Effector CD4-positive, alpha-beta T cell (primary cell): ENCODE measurements around the gene TEPSIN.

Experiments used
- DNase-seq: peaks from one replicate; pipeline ENCODE4 v3.0.0-alpha.2; 2020

TEPSIN gene

GRCh38 chr17:81267390-81268067, 28.7 kb upstream of the TEPSIN start:
- DNase-seq: no peak

DNA sequence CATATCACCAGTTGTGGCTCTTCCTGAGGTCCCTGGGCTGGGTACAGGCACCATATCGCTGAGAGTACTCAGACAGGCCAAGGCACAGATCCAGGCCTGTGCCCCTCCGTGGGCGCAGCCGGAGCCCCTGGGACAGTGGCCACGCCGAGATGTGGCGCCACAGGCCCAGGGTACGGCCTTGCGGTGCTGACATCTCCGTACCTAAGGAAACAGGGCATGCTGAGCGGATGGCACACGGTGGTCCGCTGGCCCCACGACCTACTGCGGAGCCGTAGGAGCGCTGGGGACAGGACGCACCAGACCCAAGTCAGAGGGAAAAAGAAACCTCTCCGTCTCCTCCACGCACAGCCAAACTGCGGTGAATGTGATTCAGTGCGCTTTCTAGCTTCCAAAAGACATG, 26.7 kb upstream of the TEPSIN start:
- DNase-seq: no peak

GRCh38 chr17:81264640-81265039, 25.8 kb upstream of the TEPSIN start:
- no peak for DNase-seq

DNA sequence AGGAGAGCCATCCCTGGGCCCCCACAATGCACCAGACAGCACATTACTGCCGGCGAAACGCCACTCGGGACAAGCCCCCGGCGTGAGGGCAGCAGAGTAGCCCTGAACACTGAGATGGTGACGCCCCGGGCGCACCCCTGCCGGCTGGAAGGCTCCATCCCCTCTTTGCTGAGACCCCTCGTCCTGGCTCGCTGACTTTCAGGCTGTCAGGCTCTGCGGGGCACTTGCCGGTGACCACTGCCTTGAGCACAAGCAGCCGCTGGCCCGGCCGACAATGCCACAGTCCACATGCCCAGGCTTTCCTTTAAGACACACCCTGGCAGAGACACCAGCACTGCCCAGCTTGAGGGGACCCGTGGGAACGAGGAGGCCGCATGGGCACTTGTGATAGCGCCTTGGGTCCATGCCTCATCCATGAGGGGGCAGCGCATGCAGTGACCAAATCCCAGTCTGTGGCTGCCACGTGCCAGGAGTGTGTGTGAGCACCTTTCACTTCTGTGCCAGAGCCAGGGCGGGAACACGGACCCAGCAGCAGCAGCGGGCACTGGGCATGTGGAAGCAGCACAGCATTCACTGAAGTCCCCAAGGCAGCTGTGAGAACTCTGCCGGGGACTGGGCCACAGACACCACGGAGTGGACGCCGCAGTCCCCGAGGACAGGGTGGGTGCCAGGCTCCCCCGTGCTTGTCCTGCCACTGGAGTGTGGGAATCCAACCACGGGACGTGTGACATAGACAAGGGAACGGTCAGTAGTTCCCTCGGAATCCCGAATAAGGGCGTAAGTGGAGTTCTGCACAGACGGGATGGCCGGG, 24.7 kb upstream of the TEPSIN start:
- no peak for DNase-seq

- DNase-seq: no peak
Observed at GRCh38 chr17:81261582-81262336, 22.9 kb upstream of the TEPSIN start.

GRCh38 chr17:81261096-81261495, 22.2 kb upstream of the TEPSIN start:
- DNase-seq: no peak

GRCh38 chr17:81260641-81261040, 21.8 kb upstream of the TEPSIN start:
- DNase-seq: no peak

DNA sequence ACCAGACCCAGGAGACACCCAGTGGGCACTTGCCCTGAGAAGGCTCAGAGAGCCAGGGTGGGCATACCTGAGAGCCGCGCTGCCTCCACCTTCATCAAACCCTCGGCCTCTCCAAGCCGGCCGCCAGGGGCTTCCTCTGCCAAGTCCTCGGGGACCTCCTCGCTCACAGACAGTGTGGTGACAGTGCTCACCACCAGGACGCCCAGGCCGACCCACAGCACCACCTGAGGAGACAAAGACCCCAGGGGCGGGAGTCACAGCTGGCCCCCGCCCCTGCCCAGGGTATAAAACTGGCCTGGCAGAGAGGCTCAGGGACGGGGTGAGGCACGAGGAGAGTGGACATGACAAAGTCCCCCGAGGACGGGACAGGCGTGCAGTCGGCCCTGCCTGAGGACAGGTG, 21.3 kb upstream of the TEPSIN start:
- no peak for DNase-seq

DNA sequence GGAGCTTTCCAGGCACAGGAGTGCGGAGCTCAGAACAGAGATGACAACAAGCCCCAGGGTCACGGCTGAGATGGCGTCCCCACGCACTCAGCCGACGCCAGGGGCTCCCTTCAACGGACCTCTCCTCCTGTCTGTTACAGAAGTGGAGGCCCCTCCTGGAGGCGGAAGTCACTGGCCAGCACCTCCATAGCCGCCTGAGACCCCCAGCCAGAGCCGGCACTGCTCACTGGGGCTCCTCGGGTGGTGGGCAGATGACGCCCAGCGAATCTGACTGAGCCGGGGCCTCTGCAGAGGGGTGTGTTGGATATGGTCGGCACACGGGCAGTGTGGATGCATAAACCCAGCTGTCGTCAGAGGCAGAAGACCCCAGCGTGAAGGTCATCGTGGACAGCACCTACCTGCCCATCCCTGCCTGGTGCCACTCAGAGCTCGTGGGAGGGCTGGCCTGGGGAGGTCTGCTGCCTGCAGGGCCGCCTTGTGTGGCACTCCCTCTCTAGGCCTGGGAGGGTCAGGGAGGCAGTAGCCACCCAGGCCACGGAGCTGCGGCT, 20.3 kb upstream of the TEPSIN start:
- no peak for DNase-seq

- no peak for DNase-seq
Observed at GRCh38 chr17:81258292-81258691, 19.4 kb upstream of the TEPSIN start.

DNA sequence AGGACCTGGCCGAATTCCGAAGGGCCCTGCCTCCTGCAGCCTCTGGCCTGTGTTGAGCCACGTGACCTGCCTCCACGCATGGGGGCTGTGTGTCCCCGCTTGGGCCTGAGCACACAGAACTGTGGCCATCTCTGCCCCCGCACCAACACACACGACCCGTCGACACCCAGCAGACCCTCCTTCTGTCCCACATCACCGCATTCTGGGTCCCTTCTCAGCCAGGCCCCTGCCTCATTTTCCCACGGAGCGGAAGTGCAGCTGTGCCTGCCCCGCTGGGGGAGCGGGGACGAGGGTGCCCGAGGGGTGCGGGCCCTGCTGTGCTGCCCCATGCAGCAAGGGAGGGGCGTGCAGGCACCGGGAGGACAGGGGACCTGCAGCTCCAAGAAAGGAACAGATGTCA, 18.7 kb upstream of the TEPSIN start:
- DNase-seq: no peak

- no peak for DNase-seq
Observed at GRCh38 chr17:81256616-81257015, 17.8 kb upstream of the TEPSIN start.

DNA sequence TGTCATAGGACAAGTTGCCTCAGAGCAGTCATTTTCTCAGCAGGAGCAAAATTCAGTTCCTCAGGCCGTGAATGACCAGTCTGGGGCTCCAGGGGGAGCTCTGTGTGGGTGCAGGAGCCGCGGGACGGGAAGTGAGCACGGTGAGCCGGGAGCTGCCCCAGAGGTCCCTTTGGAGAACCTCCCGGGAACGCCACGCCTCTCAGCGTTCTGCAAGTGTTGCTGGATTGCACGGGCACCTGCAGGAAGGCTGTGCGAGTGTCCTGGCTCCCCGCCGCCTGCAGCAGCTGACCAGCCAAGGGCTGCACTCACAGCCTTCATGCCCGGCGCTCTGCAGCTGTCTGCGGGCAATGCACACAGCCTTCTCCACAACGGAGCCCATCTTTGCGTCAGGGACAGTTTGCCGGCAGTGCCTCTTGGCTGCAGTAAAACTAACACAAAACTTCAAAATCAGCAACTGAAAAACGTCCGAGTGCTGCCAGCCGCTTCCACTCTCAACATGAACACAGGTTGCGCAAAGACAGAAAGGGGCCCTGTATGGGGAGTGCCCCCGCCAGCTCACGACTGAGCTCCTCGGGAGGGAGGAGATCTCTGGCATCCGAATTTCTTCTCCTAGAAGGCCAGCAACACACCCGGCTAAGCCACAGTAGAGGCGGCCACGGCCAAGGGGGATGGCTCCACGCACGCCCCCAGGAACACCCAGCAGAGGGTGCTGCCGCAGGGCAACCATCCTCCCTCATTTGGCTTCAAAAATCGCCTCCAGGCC, 16.3 kb upstream of the TEPSIN start:
- no peak for DNase-seq

GRCh38 chr17:81253358-81254131, 14.7 kb upstream of the TEPSIN start:
- peak; percentile 55 for DNase-seq

DNA sequence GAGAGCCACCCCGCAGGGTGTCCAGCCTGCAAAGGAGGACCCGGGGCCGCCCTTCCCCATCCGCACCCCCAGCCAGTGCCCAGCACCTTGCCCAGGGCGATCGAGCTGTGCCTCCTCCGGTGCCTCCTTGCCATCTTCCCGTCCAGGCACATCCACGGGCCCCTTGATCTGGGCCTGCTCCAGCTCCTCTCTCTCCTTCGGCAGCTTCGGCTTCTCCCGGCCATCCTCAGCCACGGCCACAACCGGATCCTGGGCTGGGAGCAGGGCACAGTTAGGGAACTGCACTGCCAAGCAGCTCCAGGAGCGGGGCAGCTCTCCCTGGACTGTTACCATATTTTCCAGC, 14.1 kb upstream of the TEPSIN start:
- no peak for DNase-seq

DNA sequence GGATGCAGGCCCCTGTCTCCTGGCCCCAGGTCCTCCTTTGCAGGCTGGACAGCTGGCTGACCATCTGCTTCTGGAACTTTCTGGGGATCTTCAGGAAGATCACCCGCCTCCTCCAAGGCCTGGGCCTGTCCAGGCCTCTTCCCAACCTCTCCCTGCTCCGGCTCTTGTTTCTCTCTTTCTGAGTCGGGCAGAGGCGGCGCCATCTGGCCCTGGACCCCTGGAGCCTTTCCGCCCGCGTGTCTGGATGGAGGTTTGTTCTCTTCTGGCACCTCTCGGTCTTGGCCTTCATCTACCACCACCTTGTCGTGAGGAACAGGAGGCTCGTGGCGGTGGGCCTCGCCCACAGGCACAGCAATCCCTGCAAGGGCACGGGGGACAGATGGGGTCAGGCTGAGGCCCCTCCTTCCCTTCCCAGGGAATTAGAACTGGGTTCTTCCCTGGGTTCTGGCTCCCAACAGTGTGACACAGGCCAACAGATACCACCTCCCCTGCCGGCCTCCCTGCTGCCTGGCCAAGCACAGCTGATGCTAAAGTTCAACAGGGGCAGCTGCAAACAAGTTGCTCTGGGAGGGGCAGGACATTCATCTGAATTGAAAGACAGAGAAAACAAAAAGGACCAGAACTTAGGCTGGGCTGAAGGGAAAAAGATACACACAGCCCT, 13.6 kb upstream of the TEPSIN start:
- DNase-seq: no peak

- no peak for DNase-seq
Observed at GRCh38 chr17:81251709-81252301, 12.9 kb upstream of the TEPSIN start.

DNA sequence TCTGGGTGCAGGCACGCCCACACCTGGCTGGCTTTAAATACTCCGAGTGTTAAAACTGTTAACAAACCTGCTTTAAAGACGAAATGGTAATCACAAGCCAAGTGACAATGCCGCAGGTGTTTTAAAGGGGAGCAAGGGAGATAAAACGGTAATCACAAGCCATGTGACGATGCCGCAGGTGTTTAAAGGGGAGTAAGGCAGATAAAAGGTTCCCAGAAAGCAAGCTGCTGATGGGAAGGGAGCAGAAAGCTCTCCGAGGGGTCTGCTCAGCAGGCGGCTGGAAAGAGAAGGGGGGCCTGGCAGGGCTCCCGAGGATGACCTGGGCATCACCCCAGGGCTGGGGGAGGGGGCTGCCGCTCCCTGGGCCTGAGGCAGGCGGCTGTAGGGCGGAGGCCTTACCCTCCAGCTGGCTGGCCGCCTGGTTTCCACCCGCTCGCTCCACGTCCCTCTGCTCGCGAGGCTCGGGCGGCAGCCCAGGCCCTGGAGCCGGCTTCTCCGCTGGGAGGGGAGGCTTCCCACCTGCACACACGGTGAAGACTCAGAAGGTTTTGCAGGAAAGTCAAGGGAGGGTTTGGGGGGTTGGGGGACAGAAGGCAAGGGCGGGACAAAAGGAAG, 12.3 kb upstream of the TEPSIN start:
- DNase-seq: no peak

- no peak for DNase-seq
Observed at GRCh38 chr17:81250286-81251093, 11.6 kb upstream of the TEPSIN start.
